Smooth muscle cell of the pulmonary artery (primary cell): ENCODE measurements around the gene MPV17. TPM values are rescaled to one million over a fixed set of nuclear protein-coding genes. Genes with fewer than 3 reads are reported as not detected.

ENCODE experiments used
- total RNA-seq: library from RNA; depleted of rRNA; stranded (reverse); fragments of >200 nt; gene quantifications from 2 replicates; pipeline ENCODE4 v1.2.3, GENCODE V29; 2014

MPV17 gene, protein sequence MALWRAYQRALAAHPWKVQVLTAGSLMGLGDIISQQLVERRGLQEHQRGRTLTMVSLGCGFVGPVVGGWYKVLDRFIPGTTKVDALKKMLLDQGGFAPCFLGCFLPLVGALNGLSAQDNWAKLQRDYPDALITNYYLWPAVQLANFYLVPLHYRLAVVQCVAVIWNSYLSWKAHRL
- 71.7 and 83.5 TPM in 2 replicates for total RNA-seq

DNA sequence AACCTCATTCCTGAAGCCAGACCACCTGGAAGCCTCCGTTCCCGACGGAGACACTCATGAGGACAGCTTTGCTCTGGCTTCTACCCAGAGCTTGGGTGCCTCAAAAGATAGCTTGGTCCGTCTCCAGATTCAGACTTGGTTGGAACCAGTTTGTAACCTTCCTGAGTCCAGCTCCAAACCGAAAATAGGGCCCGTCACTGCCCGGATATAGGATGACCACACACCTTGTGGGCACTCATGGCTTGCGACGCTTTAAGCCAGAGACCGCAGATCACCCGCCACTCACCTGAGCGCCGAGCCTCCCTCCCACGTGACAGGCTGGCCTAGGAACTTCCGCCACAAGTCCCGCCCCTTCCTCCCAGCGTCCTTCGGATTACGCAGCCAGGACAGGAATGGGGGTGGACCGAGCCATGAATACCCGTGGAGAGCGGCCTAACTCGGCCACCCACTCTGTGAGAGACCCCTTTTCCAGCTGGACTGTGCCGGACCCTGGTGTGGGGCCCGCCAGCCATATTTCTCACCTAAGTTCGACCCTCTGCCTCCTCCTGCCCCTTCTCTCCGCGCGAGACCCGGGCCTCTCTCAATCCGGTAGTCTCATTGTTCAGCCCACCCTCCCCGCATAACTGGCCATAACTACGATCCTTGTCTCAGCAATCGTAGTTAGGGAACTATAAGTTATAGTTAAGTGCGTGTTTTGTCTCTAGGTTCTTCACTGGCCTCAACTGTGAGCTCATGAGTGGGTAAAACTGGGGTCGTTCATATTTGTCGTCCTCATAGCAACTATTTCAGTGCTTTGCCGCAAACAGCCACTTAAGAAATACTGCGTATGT, at the start of gene MPV17:
TSS of gene MPV17 (minus strand) at position 332 of the 830 bp plus-strand sequence. CDS start 580 bp downstream, outside the sequence.

DNA sequence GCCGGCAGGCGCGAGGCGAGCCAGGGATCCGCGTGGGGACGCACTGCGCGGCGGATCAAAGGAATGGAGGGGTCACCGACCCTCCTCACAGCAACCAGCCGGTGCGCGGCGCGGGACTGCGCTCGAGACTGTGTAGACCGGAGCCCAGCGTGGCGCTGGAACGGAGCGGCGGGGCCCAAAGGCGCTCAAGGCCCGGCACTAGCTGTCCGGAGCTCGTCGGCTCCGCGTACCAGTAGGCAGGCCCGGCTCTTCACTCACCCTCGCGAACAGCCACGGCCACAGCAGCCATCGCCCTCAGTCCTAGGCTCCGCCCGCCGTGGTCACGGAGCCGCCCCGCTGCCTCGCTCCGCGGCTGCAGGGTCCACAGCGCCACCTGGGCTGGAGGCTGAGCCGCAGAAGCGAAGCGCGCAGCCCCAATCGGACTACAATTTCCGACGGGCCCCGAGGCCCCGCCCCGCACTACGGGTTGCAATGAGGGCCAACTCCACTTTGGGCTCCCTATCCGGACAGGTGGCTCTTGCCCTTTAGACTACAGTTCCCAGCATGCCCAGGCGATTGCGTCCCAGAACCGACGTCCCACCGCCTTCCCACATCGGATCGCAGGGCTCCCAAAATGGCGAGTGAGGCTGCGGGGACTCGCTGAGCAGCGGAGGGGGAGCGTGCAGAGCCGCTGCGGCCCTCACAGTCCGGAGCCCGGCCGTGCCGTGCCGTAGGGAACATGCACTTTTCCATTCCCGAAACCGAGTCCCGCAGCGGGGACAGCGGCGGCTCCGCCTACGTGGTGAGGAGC, 47.3 kb upstream of the MPV17 start, which contains the start of the genes EIF2B4 and SNX17:
TSS of gene EIF2B4 (minus strand) at position 313 of the 790 bp plus-strand sequence. CDS start at position 289, 24 bp downstream.
TSS of gene SNX17 (plus strand) at position 591 of the 790 bp plus-strand sequence. CDS start at position 719, 128 bp downstream.

DNA sequence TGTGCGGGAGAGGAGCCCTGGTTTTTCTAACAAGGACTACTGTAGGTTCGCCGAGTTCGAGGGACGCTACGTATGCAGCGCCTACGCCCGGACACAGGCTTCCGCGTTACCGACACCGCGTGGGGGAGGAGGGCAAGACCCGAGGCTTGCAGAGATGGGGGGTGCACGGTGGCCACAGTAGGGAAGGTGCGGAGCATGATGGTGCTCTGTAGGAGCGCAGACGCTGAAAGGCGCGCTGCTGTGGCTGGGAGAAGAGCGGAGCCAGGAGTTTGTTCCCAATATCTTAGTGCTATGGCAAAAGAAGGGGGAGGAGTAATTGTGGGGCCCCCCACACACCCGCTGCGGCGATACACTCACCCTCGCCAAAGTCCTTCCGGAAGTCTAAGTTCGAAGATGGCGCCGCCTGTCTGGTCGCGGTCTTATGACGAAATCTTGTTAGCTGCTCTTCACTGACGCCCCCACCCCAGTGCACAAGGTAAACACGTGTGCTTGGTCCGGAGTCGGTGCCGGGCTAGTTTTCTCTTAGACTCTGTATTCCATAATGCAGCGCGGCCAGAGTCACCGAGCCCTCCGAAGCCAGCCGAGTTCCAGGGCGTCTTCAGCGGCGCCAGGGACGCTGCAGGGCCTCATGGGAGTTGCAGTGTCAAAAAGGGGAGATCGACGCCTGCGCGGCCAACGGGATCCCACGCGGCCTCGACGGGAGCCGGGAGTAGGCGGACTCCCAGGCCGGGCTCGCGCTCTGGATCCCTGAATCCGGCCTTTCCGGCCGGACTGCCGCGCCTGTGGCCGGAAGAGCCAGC, 33.7 kb upstream of the MPV17 start, which contains the start of gene GTF3C2:
TSS of gene GTF3C2 (minus strand) at position 383 of the 800 bp plus-strand sequence. CDS start 13,210 bp downstream, outside the sequence.

DNA sequence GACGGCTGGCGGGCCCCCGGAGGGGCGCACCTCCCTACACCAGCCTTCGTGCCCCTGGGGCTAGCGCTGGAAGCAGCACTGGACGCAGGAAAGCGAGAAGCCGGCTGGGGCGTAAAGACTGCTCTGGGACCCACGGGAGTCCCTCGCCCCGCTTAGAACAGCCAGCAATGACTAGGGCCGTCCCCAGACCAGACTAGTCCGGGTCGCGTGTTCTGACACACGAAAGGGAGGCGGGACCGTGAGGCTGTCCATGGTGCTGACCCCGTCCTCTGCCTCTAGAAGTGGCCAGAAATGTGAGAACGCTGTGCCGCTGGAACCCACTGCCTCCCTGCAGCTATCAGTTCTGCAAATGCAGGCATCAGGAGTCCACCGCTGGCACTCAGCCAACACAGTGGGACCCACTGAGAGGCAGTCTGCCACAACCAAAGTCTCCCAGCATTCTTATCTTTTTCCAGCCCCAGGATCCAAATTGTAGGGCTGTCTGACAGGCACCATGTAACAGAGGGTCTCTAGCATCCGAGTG, 14.5 kb downstream of the MPV17 start, which contains the start of gene UCN:
TSS of gene UCN (minus strand) at position 87 of the 523 bp plus-strand sequence. CDS start 550 bp downstream, outside the sequence.

DNA sequence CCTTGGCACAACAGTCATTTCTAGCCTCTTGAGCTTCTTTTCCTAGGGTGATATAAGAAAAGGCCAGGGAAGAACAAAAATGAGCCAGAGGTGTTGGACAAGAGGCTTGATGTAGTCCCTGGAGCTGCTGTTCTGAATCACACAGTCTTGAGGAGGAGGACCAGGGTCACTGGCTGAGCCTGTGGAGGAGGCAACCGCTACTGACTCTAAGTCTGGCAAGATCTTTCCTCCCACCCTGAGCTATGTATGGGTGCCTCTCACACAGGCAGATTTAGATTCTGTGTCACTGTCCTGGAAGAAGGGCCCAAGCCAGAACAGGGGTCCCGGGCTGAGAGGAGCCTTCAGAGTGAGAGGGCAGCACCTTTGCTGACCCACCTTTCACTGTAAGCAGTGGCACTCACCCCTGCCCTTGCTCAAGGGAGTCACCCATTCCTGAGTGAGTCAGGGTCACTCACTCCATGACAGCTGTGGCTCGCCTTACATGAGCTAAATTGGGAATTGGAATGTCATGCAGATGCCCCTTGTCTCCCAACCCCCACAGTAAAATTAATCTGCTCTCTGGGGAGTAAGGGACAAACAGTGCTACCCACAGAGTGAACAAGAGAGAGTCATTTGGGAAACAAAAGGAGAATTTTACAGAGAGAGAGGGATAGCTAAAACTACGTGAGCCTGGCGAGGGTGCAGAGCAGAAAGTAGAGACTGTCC, 40.9 kb downstream of the MPV17 start, which contains the start of gene TRIM54:
TSS of gene TRIM54 (plus strand) at position 575 of the 705 bp plus-strand sequence. CDS start 303 bp downstream, outside the sequence.

DNA sequence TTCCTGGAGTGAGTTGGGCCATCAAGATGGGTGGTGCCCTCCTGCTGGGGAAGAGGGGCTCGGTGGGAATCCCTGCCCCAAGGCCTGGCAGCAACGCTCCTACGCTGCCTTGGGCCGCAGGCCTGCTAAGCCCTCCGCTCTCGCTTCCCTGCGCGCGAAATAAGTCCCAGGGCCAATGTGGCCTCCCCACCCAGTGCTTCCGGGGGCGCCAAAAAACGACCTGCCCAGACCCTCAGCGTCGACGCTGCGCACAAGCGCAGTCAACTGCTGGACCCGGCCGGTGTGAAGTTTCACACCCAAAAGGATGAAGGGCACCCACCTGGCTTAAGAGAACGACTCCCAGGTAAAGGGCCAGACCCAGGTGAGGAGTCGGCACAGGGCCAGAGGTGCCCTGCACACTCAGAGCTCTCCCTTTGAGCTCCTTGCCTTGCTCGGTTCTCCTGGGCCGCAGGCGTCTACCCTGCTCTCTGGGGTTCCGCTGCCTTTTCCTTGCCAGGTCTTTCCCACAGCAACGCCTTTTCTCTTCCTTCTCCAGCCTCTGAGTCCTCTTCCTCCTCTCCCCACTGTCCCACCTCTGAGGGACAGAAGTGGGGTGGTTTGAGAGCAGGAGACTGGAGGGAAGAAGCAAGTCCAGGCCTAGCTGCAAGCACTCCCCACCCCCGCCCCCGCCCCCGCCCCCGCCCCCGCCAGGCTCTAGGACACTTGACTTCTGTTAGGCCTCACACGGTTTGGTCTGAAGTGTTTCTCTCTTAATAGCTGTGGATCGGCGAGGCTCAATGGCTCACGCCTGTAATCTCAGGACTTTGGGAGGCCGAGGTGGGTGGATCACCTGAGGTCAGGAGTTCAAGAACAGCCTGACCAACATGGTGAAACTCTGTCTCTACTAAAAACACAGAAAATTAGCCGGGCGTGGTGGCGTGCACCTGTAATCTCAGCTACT, 47.4 kb downstream of the MPV17 start, which contains the start of gene DNAJC5G:
TSS of gene DNAJC5G (plus strand) at position 223 of the 940 bp plus-strand sequence. CDS start 1,296 bp downstream, outside the sequence.

DNA sequence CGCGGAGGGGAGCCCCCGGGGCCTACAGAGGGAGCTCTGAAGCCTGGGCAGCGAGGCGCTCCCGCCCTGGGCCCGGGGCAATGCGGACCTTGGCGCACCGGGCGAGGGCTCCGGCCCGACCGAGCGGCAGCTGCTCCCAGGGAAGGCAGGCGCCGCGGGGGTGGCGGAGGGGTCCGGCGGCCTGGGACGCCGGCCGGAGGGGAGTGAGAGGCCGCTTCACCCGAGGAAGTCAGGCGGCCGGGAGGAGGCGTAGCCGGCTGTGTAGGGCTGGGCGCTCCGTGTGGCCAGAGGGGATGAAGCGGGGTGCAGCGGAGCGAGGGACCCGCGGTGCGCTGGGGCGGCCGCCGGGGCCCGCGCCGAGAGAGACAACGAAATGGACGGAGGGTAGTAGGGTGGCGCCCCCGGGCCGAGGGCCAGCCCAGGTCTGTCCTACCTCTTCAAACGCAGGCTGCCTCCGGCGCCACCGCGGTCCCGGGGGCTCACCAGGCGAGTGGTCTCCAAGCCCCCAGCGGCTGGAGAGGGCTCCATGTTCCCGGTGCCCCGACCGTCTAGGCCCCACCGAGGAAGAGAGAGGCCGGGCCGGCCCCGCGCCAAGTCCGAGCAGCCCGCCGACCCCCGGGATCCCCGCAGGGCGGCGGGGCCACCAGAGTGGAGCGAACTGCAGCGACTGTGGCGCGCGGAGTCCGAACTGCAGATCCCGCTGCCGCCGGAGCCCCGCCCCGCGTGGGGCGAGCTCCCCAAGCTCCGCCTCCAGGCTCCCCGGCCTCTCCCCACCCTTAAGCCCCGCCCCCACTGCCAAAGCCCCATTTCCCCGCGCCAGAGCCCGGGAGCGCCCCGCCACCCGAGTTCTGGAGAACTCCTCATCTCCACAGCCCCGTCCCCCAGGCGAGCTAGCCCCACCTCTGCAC, 60.3 kb downstream of the MPV17 start, which contains the start of gene SLC30A3:
TSS of gene SLC30A3 (minus strand) at position 669 of the 908 bp plus-strand sequence. CDS start at position 528, 141 bp downstream.

Other genes with a start within 250 kb of the MPV17 start
- gene EMILIN1, start 244.5 kb downstream of the MPV17 start, total RNA-seq = 283 and 480 TPM in 2 replicates
- gene KHK, start 236.3 kb downstream of the MPV17 start, total RNA-seq = 0.98 and 0.99 TPM in 2 replicates
- 30.5 and 40.8 TPM in 2 replicates for gene CGREF1, start 204.0 kb downstream of the MPV17 start, total RNA-seq
- 0.13 and 0.20 TPM in 2 replicates for gene ABHD1, start 199.3 kb downstream of the MPV17 start, total RNA-seq
- gene PREB, start 188.5 kb downstream of the MPV17 start, total RNA-seq = 43.3 and 48.8 TPM in 2 replicates
- not detected in 2 replicates for gene PRR30, start 183.7 kb downstream of the MPV17 start, total RNA-seq
- gene TCF23, start 174.1 kb downstream of the MPV17 start, total RNA-seq = not detected in 2 replicates
- gene ATRAID, start 111.1 kb downstream of the MPV17 start, total RNA-seq = 155 and 179 TPM in 2 replicates
- 17.2 and 25.6 TPM in 2 replicates for gene SLC5A6, start 110.8 kb downstream of the MPV17 start, total RNA-seq
- gene CAD, start 105.7 kb downstream of the MPV17 start, total RNA-seq = 37.3 and 75.5 TPM in 2 replicates
- 0.03 and 0.26 TPM in 2 replicates for gene SLC30A3, start 60.0 kb downstream of the MPV17 start, total RNA-seq
- gene DNAJC5G, start 47.7 kb downstream of the MPV17 start, total RNA-seq = not detected in 2 replicates
- gene TRIM54, start 40.7 kb downstream of the MPV17 start, total RNA-seq = 0.10 TPM in 1 of 2 replicates, not detected in the other
- 0.85 and 1.2 TPM in 2 replicates for gene UCN, start 14.7 kb downstream of the MPV17 start, total RNA-seq
- gene GTF3C2, start 33.7 kb upstream of the MPV17 start, total RNA-seq = 24.6 and 31.1 TPM in 2 replicates
- gene EIF2B4, start 47.2 kb upstream of the MPV17 start, total RNA-seq = 25.2 and 27.7 TPM in 2 replicates
- 111 and 145 TPM in 2 replicates for gene SNX17, start 47.5 kb upstream of the MPV17 start, total RNA-seq
- gene ZNF513, start 57.6 kb upstream of the MPV17 start, total RNA-seq = 8.9 and 10.6 TPM in 2 replicates
- 59.6 and 68.3 TPM in 2 replicates for gene PPM1G, start 86.5 kb upstream of the MPV17 start, total RNA-seq
- gene NRBP1, start 105.5 kb upstream of the MPV17 start, total RNA-seq = 99.9 and 108 TPM in 2 replicates
- 0.39 TPM in 1 of 2 replicates, not detected in the other for gene KRTCAP3, start 119.3 kb upstream of the MPV17 start, total RNA-seq
- 38.3 and 43.3 TPM in 2 replicates for gene IFT172, start 166.6 kb upstream of the MPV17 start, total RNA-seq
- gene FNDC4, start 172.1 kb upstream of the MPV17 start, total RNA-seq = 39.9 and 52.9 TPM in 2 replicates
- gene GCKR, start 173.7 kb upstream of the MPV17 start, total RNA-seq = 7.4 and 8.5 TPM in 2 replicates